Subcutaneous abdominal adipose tissue (tissue), 5 donors: ENCODE results near the gene RAP1GAP.
A peak's percentile ranks its signal among the peaks of the same experiment; 100 is the strongest.

Source experiments
- H3K27ac ChIP-seq: one replicate; pipeline ENCODE4 v1.7.0; 2013; ENCODE audit warnings: low read depth, mild to moderate bottlenecking, inconsistent platforms, low read length, moderate library complexity
- H3K27me3 ChIP-seq, 5 donors: one replicate each; pipeline ENCODE4 v1.7.0; 2013; ENCODE audit warnings: low read length in 5 of 5, inconsistent platforms in 1 of 5; ENCODE audit not compliant: control insufficient read depth in 5 of 5, insufficient read depth in 4 of 5
- H3K36me3 ChIP-seq, 5 donors: one replicate each; pipeline ENCODE4 v1.7.0; 2013; ENCODE audit warnings: low read length in 5 of 5; ENCODE audit not compliant: control insufficient read depth in 5 of 5, insufficient read depth in 5 of 5
- H3K4me1 ChIP-seq, 5 donors: one replicate each; pipeline ENCODE4 v1.7.0; 2013; ENCODE audit warnings: low read length in 5 of 5, mild to moderate bottlenecking in 3 of 5, moderate library complexity in 1 of 5; ENCODE audit not compliant: control insufficient read depth in 5 of 5, insufficient read depth in 5 of 5
- H3K4me3 ChIP-seq, 5 donors: one replicate each; pipeline ENCODE4 v1.7.0; 2013; ENCODE audit warnings: low read length in 5 of 5, low read depth in 1 of 5
- H3K9ac ChIP-seq, 5 donors: one replicate each; pipeline ENCODE4 v1.7.0; 2013; ENCODE audit warnings: low read length in 5 of 5, mild to moderate bottlenecking in 4 of 5, moderate library complexity in 3 of 5
- H3K9me3 ChIP-seq, 5 donors: one replicate each; pipeline ENCODE4 v1.7.0; 2013; ENCODE audit warnings: low read length in 5 of 5; ENCODE audit not compliant: control insufficient read depth in 5 of 5
- donor health status: healthy.
- donor health status: healthy.
- donor health status: healthy.
- donor health status: healthy.
- donor health status: healthy.

The RAP1GAP gene

GRCh38 chr1:21701401-21701800 is 32.2 kb upstream of the RAP1GAP start:
- no peaks in the 10 kb centered on the region for H3K9me3 ChIP-seq
- no peak overlapping the region for H3K4me3 ChIP-seq
- peaks cover 32 to 63% (median 52%) of the 10 kb centered on the region in 5 donors for H3K36me3 ChIP-seq
- H3K27ac ChIP-seq, result no peak overlapping the region
- H3K27me3 ChIP-seq, result no peaks in the 10 kb centered on the region
- H3K9ac ChIP-seq, result no peak overlapping the region
- H3K4me1 ChIP-seq, result peaks cover 0 to 9% (median 1%) of the 10 kb centered on the region in 5 donors

- H3K4me3 ChIP-seq, result no peak overlapping the region
- no peaks in the 10 kb centered on the region for H3K27me3 ChIP-seq
- H3K4me1 ChIP-seq, result peaks cover 0 to 5% (median 0%) of the 10 kb centered on the region in 5 donors
- no peak overlapping the region for H3K27ac ChIP-seq
- H3K36me3 ChIP-seq, result peaks cover 29 to 68% (median 48%) of the 10 kb centered on the region in 5 donors
- H3K9me3 ChIP-seq, result no peaks in the 10 kb centered on the region
- no peak overlapping the region for H3K9ac ChIP-seq
Observed at GRCh38 chr1:21700094-21700493, 30.9 kb upstream of the RAP1GAP start.

- Histone ChIP-seq H3K4me1 (no peaks in the 10 kb centered on the region), H3K9me3 (no peaks in the 10 kb centered on the region), H3K27ac (no peak overlapping the region), H3K36me3 (peaks cover 24 to 66% (median 46%) of the 10 kb centered on the region in 5 donors), H3K27me3 (no peaks in the 10 kb centered on the region), H3K4me3 (no peak overlapping the region), H3K9ac (no peak overlapping the region)
Observed at GRCh38 chr1:21696931-21697330, 27.8 kb upstream of the RAP1GAP start.

GRCh38 chr1:21693732-21694131 is 24.6 kb upstream of the RAP1GAP start:
- Histone ChIP-seq H3K9me3 (no peaks in the 10 kb centered on the region), H3K4me1 (no peaks in the 10 kb centered on the region), H3K4me3 (no peak overlapping the region), H3K27ac (no peak overlapping the region), H3K27me3 (no peaks in the 10 kb centered on the region), H3K36me3 (peaks cover 26 to 69% (median 45%) of the 10 kb centered on the region in 5 donors), H3K9ac (no peak overlapping the region)

GRCh38 chr1:21691739-21692138 is 22.6 kb upstream of the RAP1GAP start:
- peaks cover 35 to 82% (median 55%) of the 10 kb centered on the region in 5 donors for H3K36me3 ChIP-seq
- H3K9ac ChIP-seq, result no peak overlapping the region
- H3K4me1 ChIP-seq, result no peaks in the 10 kb centered on the region
- no peak overlapping the region for H3K27ac ChIP-seq
- no peaks in the 10 kb centered on the region for H3K27me3 ChIP-seq
- H3K4me3 ChIP-seq, result no peak overlapping the region
- no peaks in the 10 kb centered on the region for H3K9me3 ChIP-seq

GRCh38 chr1:21689661-21690372 is 20.7 kb upstream of the RAP1GAP start:
- Histone ChIP-seq H3K4me1 (no peaks in the 10 kb centered on the region), H3K36me3 (peaks cover 42 to 85% (median 67%) of the 10 kb centered on the region in 5 donors), H3K4me3 (no peak overlapping the region), H3K9me3 (no peaks in the 10 kb centered on the region), H3K9ac (no peak overlapping the region), H3K27ac (no peak overlapping the region), H3K27me3 (no peaks in the 10 kb centered on the region)

GRCh38 chr1:21687081-21687529 is 17.9 kb upstream of the RAP1GAP start:
- H3K36me3 ChIP-seq, result peaks cover 43 to 75% (median 58%) of the 10 kb centered on the region in 5 donors
- no peak overlapping the region for H3K9ac ChIP-seq
- H3K4me1 ChIP-seq, result no peaks in the 10 kb centered on the region
- no peak overlapping the region for H3K4me3 ChIP-seq
- H3K27me3 ChIP-seq, result no peaks in the 10 kb centered on the region
- H3K27ac ChIP-seq, result no peak overlapping the region
- H3K9me3 ChIP-seq, result no peaks in the 10 kb centered on the region

GRCh38 chr1:21685946-21686678 is 17.0 kb upstream of the RAP1GAP start:
- no peaks in the 10 kb centered on the region for H3K27me3 ChIP-seq
- H3K4me3 ChIP-seq, result no peak overlapping the region
- H3K9ac ChIP-seq, result no peak overlapping the region
- H3K27ac ChIP-seq, result no peak overlapping the region
- H3K9me3 ChIP-seq, result no peaks in the 10 kb centered on the region
- peaks cover 0 to 8% (median 0%) of the 10 kb centered on the region in 5 donors for H3K4me1 ChIP-seq
- peaks cover 43 to 76% (median 58%) of the 10 kb centered on the region in 5 donors for H3K36me3 ChIP-seq

- Histone ChIP-seq H3K27ac (peak overlapping the region; percentile 25), H3K9ac (no peak overlapping the region), H3K27me3 (no peaks in the 10 kb centered on the region), H3K36me3 (peaks cover 20 to 67% (median 36%) of the 10 kb centered on the region in 5 donors), H3K4me3 (no peak overlapping the region), H3K4me1 (peaks cover 0 to 20% (median 4%) of the 10 kb centered on the region in 5 donors), H3K9me3 (no peaks in the 10 kb centered on the region)
Observed at GRCh38 chr1:21681426-21681825, 12.3 kb upstream of the RAP1GAP start.

- no peak overlapping the region for H3K9ac ChIP-seq
- H3K36me3 ChIP-seq, result peaks cover 15 to 62% (median 31%) of the 10 kb centered on the region in 5 donors
- no peaks in the 10 kb centered on the region for H3K27me3 ChIP-seq
- H3K9me3 ChIP-seq, result no peaks in the 10 kb centered on the region
- H3K4me3 ChIP-seq, result no peak overlapping the region
- H3K4me1 ChIP-seq, result peaks cover 0 to 20% (median 4%) of the 10 kb centered on the region in 5 donors
- H3K27ac ChIP-seq, result peak overlapping the region; percentile 61
Observed at GRCh38 chr1:21680918-21681317, 11.8 kb upstream of the RAP1GAP start.
